A549 (cell line): ENCODE data around the gene CHD8.

Experiments
- EP300 ChIP-seq, 2 experiments: fragments of >200 bp; sonication (Bioruptor Twin); formaldehyde crosslinking; IDR thresholded peaks; 2 replicates in 1 of 2; 3 replicates in 1 of 2; pipeline ENCODE4 v1.6.1; 2016 to 2017
- HDAC2 ChIP-seq: fragments of 200-600 bp; sonication (generic); IDR thresholded peaks from 2 replicates; pipeline ENCODE4 v1.6.1; 2016
- KDM1A ChIP-seq: fragments of 200-600 bp; sonication (generic); IDR thresholded peaks from 2 replicates; pipeline ENCODE4 v1.6.1; 2016; ENCODE audit warnings: low read depth, mild to moderate bottlenecking
- POLR2A ChIP-seq: IDR thresholded peaks from 2 replicates; pipeline ENCODE4 v1.6.1; 2012; ENCODE audit warnings: mild to moderate bottlenecking, low read length
- REST ChIP-seq: fragments of 200-600 bp; sonication (generic); IDR thresholded peaks from 2 replicates; pipeline ENCODE4 v1.6.1; 2016; ENCODE audit warnings: antibody characterized with exemption, mild to moderate bottlenecking, moderate library complexity
- RNF2 ChIP-seq: fragments of 200-600 bp; sonication (generic); IDR thresholded peaks from 2 replicates; pipeline ENCODE4 v1.6.1; 2016; ENCODE audit warnings: low read depth, mild to moderate bottlenecking, antibody characterized with exemption, moderate library complexity, borderline replicate concordance
- TF ChIP-seq, protein P1 (sequence below): fragments of >200 bp; sonication (Bioruptor Twin); formaldehyde crosslinking; IDR thresholded peaks from 3 replicates; pipeline ENCODE4 v1.5.1; 2016

- TF ChIP-seq, protein P1, sequence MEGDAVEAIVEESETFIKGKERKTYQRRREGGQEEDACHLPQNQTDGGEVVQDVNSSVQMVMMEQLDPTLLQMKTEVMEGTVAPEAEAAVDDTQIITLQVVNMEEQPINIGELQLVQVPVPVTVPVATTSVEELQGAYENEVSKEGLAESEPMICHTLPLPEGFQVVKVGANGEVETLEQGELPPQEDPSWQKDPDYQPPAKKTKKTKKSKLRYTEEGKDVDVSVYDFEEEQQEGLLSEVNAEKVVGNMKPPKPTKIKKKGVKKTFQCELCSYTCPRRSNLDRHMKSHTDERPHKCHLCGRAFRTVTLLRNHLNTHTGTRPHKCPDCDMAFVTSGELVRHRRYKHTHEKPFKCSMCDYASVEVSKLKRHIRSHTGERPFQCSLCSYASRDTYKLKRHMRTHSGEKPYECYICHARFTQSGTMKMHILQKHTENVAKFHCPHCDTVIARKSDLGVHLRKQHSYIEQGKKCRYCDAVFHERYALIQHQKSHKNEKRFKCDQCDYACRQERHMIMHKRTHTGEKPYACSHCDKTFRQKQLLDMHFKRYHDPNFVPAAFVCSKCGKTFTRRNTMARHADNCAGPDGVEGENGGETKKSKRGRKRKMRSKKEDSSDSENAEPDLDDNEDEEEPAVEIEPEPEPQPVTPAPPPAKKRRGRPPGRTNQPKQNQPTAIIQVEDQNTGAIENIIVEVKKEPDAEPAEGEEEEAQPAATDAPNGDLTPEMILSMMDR = no peak
- no peak for TF ChIP-seq REST
- TF ChIP-seq HDAC2 = no peak
- no peak for TF ChIP-seq EP300 (IDR thresholded peaks at IDR 0.05)
- TF ChIP-seq POLR2A = no peak
- no peak for TF ChIP-seq RNF2
- no peak for TF ChIP-seq KDM1A
These were observed 85.8 kb downstream of the CHD8 start for GRCh38 chr14:21369949-21370679.
